Fibroblast of skin of abdomen (primary cell): ENCODE measurements around the gene ACOT7.

Experiments
- DNase-seq: peaks from one replicate; pipeline ENCODE4 v3.0.0-alpha.2; 2013

ACOT7 gene

GRCh38 chr1:6424000-6424565 is 30.5 kb upstream of the ACOT7 start:
- no peak for DNase-seq

DNA sequence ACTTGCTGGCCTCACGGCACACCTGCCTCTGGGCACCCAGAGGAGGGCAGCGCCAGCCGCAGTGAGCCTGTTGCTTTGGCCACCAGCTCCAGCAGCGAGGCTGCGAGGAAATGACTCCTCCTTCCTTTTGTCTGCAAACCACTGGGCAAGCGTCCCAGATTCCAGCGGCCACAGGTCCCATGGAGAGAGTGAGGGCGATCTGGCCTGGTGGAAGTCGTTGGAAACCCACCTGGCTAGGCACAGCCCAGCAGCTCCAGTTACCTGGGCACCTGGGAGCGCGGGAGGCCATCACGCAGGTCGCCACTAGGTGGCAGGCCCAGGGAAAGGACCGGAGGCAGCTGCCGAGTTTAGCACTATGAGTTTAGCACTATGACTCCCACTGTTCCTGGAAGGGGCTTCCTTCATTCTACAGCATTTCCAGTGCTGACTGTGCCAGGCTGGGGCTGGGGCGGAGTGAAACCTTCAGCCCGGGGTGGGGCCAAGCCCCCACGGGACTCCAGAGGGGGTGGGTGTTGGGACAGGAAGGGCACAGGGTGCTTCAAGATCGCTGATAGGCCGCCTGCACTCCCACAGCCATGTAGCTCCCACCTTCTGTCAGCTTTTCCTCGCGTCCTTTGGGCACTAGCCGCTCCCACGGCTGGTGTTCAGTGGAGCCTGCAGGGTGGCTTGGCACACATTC is 29.9 kb upstream of the ACOT7 start:
- DNase-seq, result peak; percentile 11

DNA sequence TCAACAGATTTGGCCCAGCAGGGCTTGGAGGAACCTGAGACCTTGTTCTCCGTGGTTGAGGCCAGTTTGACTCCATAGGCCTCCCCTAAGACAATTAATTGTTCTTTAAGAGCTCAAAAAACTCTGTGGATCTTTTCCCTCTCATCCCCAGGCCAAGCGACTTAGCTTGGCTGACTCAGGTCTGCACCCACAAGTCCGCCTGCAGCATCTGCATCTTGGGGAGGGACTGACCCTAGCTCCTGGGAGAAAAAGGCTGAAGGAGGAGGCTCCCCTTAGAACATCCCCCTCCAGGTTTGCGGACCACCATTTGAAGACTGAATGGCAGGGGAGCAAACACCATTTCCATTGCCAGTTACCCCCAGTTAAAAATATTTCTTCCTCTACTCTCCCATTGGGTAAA is 27.7 kb upstream of the ACOT7 start:
- no peak for DNase-seq

- no peak for DNase-seq
Observed at GRCh38 chr1:6420454-6421042, 27.0 kb upstream of the ACOT7 start.

- no peak for DNase-seq
Observed at GRCh38 chr1:6419804-6420453, 26.4 kb upstream of the ACOT7 start, which contains the start of gene HES2. Gene HES2 (minus strand): TSS chr1:6419919. CDS start chr1:6419820, 99 bp downstream.

- no peak for DNase-seq
Observed at GRCh38 chr1:6419397-6419803, 25.8 kb upstream of the ACOT7 start.

GRCh38 chr1:6418668-6419396 is 25.3 kb upstream of the ACOT7 start:
- no peak for DNase-seq

- no peak for DNase-seq
Observed at GRCh38 chr1:6417961-6418667, 24.5 kb upstream of the ACOT7 start.

DNA sequence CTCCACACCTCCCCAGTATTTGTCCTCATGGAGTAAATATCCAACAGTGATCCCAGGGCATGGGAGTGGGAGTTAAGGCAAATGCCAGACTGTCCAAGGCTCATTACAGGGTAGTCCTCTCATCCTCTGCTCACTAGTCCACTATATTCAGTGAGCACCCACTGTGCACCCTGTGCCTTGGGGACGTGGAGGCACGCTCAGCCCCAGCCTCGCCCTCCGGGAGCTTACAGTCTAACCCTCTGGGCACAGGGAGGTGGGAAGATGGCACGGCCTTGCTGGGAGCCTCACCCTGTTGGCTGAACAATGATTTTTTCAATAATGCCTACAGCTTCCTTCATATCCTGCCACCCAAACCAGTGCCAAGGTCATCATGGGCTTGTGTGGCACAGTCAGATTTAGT is 23.3 kb upstream of the ACOT7 start:
- no peak for DNase-seq

- DNase-seq, result no peak
Observed at GRCh38 chr1:6416295-6416656, 22.7 kb upstream of the ACOT7 start.

DNA sequence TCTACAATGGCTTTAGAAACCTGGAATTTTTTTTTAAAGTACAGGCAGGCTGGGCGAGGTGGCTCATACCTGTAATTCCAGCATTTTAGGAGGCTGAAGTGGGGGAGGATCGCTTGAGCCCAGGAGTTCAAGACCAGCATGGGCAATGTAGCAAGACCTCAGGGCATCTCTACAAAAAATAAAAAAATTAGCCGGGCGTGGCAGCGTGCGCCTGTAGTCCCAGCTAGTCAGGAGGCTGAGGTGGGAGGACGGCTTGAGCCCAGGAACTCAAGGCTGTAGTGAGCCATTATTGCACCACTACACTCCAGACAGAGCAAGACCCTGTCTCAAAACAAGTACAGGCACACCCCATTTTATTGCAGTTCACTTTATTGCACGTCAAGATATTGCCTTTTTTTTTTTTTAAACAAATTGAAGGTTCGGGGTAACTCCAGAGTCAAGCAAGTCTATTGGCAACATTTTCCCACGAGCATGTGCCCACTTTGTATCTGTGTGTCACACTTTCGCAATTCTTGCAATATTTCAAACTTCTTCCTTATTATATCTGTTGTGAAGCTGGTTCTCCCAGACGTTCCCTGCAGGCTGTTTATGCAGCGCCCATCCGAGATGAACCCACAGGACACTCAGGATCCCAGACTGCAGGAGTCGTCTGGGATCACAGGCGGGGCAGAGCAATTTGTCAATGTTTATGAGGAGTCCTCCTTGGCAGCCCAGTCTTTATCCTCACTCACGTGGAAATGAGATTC is 21.5 kb upstream of the ACOT7 start:
- DNase-seq, result no peak

GRCh38 chr1:6414443-6414844 is 20.9 kb upstream of the ACOT7 start:
- peak; percentile 51 for DNase-seq

DNA sequence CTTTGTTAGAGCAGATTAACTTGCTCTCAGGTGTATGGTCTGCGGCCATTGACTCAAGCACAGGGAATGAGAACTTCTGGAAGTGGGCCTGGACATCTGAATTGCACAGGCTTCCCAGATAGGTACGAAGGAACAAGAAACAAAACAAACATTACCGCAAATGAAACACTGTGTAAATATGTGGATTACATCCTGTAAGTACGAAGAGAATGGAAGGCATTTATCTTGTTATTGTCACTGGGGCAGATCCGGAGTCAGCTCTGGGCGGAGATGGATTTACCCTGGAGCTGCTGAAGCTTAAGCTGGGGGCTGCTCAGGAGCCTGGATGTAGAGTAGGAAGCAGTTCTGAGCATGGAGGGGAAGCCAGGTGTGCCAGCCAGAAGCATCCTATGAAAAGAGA is 19.3 kb upstream of the ACOT7 start:
- DNase-seq, result no peak

DNA sequence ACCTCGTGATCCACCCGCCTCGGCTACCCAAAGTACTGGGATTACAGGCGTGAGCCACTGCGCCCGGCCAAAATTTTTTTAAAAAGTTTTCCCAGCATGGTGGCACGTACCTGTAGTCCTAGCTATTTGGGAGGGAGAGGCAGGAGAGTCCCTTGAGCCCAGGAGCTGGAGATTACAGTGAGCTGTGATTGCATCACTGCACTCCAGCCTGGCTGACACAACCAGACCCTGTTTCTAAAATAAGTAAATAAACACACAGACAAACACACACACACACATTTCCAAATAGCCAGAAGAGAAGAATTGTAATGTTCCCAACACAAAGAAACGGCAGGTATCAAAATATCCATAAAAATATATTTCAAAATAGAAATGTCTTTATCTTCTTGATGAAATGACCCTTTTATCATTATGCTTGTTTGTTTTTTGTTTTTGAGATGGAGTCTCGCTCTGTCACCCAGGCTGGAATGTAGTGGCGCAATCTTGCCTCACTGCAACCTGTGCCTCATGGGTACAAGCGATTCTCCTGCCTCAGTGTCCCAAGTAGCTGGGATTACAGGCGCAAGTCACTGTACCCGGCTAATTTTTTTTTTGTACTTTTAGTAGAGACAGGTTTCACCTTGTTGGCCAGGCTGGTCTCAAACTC is 16.8 kb upstream of the ACOT7 start:
- DNase-seq, result no peak

DNA sequence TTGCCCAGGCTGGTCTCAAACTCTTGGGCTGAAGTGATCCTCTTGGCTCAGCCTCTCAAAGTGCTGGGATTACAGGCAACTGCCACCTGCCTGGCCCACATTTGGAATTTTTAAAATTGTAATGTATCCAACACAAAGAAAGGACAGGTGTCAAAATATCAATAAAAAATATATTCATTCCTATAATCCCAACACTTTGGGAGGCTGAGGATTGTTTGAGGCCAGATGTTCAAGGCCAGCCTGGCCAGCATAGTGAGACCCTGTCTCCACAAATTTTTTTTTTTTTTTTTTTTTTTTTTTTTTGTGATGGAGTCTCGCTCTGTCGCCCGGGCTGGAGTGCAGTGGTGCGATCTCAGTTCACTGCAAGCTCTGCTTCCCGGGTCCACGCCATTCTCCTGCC is 16.2 kb upstream of the ACOT7 start:
- DNase-seq, result no peak

- no peak for DNase-seq
Observed at GRCh38 chr1:6409053-6409452, 15.5 kb upstream of the ACOT7 start.

- DNase-seq, result no peak
Observed at GRCh38 chr1:6408023-6408422, 14.5 kb upstream of the ACOT7 start.

- no peak for DNase-seq
Observed at GRCh38 chr1:6401673-6402072, 8.1 kb upstream of the ACOT7 start.

GRCh38 chr1:6399294-6399693 is 5.7 kb upstream of the ACOT7 start:
- no peak for DNase-seq

- DNase-seq, result no peak
Observed at GRCh38 chr1:6397844-6398441, 4.4 kb upstream of the ACOT7 start.

GRCh38 chr1:6396998-6397397 is 3.4 kb upstream of the ACOT7 start:
- DNase-seq, result no peak
